GM13977 (cell line): ENCODE measurements around the gene TMEM179.

Experiments used
- DNase-seq: peaks from one replicate; pipeline ENCODE4 v3.0.0; 2012; ENCODE audit warnings: low spot score
- in situ Hi-C: fragments of 300-500 bp; cut with MboI; formaldehyde crosslinking; loops from one replicate; pipeline ENCODE4 v1.12.0; 2022; ENCODE audit warnings: low sequenced_read_pairs, low pct_unique_long_range_greater_than_20kb, mixed read lengths, inconsistent platforms; ENCODE audit not compliant: unreplicated experiment
- TF ChIP-seq, protein P1 (sequence below): IDR thresholded peaks from 2 replicates; pipeline ENCODE4 v1.5.1; 2012; ENCODE audit warnings: mild to moderate bottlenecking, control low read depth; ENCODE audit not compliant: insufficient read depth; ENCODE audit errors: extremely low read depth, missing control alignments

TMEM179 gene

GRCh38 chr14:104549536-104550339 lies 54.8 kb downstream of the TMEM179 start:
- in situ Hi-C loops = no loop called here
- TF ChIP-seq, protein P1, sequence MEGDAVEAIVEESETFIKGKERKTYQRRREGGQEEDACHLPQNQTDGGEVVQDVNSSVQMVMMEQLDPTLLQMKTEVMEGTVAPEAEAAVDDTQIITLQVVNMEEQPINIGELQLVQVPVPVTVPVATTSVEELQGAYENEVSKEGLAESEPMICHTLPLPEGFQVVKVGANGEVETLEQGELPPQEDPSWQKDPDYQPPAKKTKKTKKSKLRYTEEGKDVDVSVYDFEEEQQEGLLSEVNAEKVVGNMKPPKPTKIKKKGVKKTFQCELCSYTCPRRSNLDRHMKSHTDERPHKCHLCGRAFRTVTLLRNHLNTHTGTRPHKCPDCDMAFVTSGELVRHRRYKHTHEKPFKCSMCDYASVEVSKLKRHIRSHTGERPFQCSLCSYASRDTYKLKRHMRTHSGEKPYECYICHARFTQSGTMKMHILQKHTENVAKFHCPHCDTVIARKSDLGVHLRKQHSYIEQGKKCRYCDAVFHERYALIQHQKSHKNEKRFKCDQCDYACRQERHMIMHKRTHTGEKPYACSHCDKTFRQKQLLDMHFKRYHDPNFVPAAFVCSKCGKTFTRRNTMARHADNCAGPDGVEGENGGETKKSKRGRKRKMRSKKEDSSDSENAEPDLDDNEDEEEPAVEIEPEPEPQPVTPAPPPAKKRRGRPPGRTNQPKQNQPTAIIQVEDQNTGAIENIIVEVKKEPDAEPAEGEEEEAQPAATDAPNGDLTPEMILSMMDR = no peak
- DNase-seq = no peak

GRCh38 chr14:104548802-104549535 lies 55.6 kb downstream of the TMEM179 start:
- no peak for DNase-seq
- TF ChIP-seq, protein P1 = no peak
- in situ Hi-C loops = no loop called here

DNA sequence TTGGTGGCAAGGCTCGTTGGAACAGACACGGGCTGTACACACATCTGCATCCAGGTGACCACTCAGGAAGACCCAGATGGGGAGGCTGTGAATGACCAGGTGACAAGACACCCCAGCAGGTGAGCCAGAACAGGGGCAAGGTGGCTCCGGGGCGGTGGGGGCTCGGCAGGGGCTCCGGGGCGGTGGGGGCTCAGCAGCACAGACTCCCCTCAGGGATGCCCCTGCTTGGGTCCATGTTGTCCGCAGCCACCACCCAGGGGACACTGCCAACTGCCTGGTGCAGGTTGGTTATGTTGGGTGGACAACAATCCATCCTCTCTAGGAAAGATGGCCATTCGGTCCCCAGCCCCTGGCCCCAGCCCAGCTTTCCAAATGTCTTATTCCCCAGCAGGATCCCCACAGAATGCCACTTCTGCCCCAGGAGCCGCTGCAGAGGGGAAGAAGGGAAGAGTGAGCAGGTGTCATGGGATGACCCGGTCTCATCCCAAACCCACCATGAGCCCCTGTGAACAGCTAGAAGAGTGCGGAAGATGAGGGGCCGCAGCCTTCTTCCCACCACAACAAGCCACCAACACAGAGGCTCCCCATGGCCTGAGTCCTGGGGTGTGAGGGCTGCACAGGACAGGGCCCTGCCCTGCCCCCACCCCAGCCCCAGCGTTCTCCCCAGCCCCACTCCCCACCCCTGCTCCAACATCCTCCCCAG lies 56.4 kb downstream of the TMEM179 start:
- in situ Hi-C loops = no loop called here
- TF ChIP-seq, protein P1 = no peak
- DNase-seq = no peak

DNA sequence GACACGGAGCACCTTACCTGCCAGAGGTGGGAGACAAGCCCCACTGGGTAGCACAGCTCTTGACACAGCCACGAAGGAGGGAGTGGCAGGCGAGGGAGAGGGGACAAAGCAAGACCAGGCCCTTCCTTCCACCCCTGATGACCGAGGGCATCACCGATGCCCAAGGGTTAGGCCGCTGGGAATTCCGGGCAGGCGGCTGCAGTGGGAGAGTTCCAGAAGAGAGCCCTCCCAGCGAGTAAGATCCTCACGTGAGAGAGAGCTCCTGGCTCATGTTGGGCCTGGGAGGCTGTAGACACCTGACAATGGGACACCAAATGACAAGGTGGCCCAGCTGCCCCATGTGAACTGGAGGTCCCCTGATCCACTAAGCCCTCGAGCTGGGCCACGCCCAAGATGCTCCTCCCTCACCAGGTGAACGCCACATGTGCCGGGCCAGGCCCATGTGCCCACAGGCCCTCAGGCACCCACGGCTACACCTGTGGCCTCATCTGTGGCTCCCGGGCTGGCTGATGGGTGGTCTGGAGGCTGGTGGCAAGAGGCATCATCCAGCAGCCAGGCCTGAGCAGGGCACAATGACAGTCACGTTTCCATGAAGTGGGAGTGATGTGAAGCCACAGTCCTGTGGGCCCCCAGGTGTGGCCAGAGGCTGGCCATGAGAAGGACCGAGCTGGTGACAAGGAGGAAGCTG lies 57.1 kb downstream of the TMEM179 start:
- DNase-seq = no peak
- TF ChIP-seq, protein P1 = no peak
- in situ Hi-C loops = no loop called here

- TF ChIP-seq, protein P1 = no peak
- in situ Hi-C loops = no loop called here
- no peak for DNase-seq
These were observed 57.8 kb downstream of the TMEM179 start for GRCh38 chr14:104546591-104547309.
